CD4-positive, alpha-beta memory T cell (primary cell): ENCODE data around the gene PDE6A. TPM values are rescaled to one million over a fixed set of nuclear protein-coding genes. Genes with fewer than 3 reads are reported as not detected.

Source experiments
- CTCF ChIA-PET: fragments of 350-600 bp; sonication (Branson Sonifier 250); formaldehyde crosslinking; loops from one replicate; lab custom pipeline; 2021; ENCODE audit warnings: inconsistent platforms; ENCODE audit not compliant: partially characterized antibody; lab: Charles Lee
- POLR2A ChIA-PET: fragments of 350-600 bp; sonication (Branson Sonifier 250); formaldehyde crosslinking; loops from one replicate; lab custom pipeline; 2021; ENCODE audit not compliant: partially characterized antibody; lab: Charles Lee
- DNase-seq, 5 donors: peaks; one replicate each; pipeline versions ENCODE4 v3.0.0 to v3.0.0-alpha.2; 2020 to 2022; ENCODE audit warnings: mixed read lengths in 1 of 5
- H3K27ac ChIP-seq: one replicate; pipeline ENCODE4 v1.7.0; 2013; ENCODE audit warnings: low read depth, low read length
- H3K27me3 ChIP-seq: 2 replicates; pipeline ENCODE4 v1.7.0; 2013; ENCODE audit warnings: mild to moderate bottlenecking, low read length, moderate library complexity; ENCODE audit not compliant: insufficient read depth
- H3K36me3 ChIP-seq: 2 replicates; pipeline ENCODE4 v1.7.0; 2013; ENCODE audit warnings: mild to moderate bottlenecking, low read length, moderate library complexity; ENCODE audit not compliant: insufficient read depth
- H3K4me1 ChIP-seq: 2 replicates; pipeline ENCODE4 v1.7.0; 2013; ENCODE audit warnings: mild to moderate bottlenecking, low read length, moderate library complexity; ENCODE audit not compliant: insufficient read depth
- H3K4me3 ChIP-seq, 2 donors: one replicate each; pipeline ENCODE4 v1.7.0; 2013; ENCODE audit warnings: low read length in 2 of 2, mild to moderate bottlenecking in 1 of 2
- H3K9me3 ChIP-seq, 2 donors: one replicate each; pipeline ENCODE4 v1.7.0; 2013; ENCODE audit warnings: low read length in 2 of 2, control low read depth in 1 of 2; ENCODE audit not compliant: control insufficient read depth in 1 of 2
- H3K27ac Mint-ChIP-seq, 7 donors: one replicate each; pipeline ENCODE4 v1.8.0; 2020 to 2021; ENCODE audit warnings: mixed read lengths in 7 of 7, mild to moderate bottlenecking in 6 of 7, inconsistent platforms in 3 of 7, moderate library complexity in 3 of 7
- H3K27me3 Mint-ChIP-seq, 2 donors: one replicate each; pipeline ENCODE4 v1.8.0; 2020 to 2021; ENCODE audit warnings: mixed read lengths in 2 of 2
- H3K36me3 Mint-ChIP-seq, 2 donors: one replicate each; pipeline ENCODE4 v1.8.0; 2020 to 2021; ENCODE audit warnings: mixed read lengths in 2 of 2, inconsistent platforms in 1 of 2, mild to moderate bottlenecking in 1 of 2
- H3K4me1 Mint-ChIP-seq, 4 donors: one replicate each; pipeline ENCODE4 v1.8.0; 2020 to 2021; ENCODE audit warnings: mixed read lengths in 4 of 4, mild to moderate bottlenecking in 1 of 4
- H3K4me3 Mint-ChIP-seq, 8 donors: one replicate each; pipeline ENCODE4 v1.8.0; 2020 to 2021; ENCODE audit warnings: mixed read lengths in 8 of 8, mild to moderate bottlenecking in 7 of 8, moderate library complexity in 6 of 8, inconsistent platforms in 3 of 8
- H3K9me3 Mint-ChIP-seq, 8 donors: one replicate each; pipeline ENCODE4 v1.8.0; 2020 to 2021; ENCODE audit warnings: mixed read lengths in 8 of 8, mild to moderate bottlenecking in 5 of 8, inconsistent platforms in 3 of 8, moderate library complexity in 1 of 8
- intact Hi-C: fragments of 100-400 bp; cut with micrococcal nuclease; formaldehyde crosslinking; loops from one replicate; pipeline ENCODE4 v1.15.1; 2023
- polyA plus RNA-seq, 2 donors: library from polyadenylated mRNA; unstranded; fragments of 300-500 nt; fragmentation: Illumina TruSeq; gene quantifications; one replicate each; pipeline ENCODE4 v1.2.3, GENCODE V29; 2021
- total RNA-seq, 2 experiments: library from RNA; stranded (reverse); gene quantifications; one replicate each; pipeline ENCODE4 v1.2.3, GENCODE V29; 2021

The PDE6A gene
- not detected for total RNA-seq
- not detected for polyA plus RNA-seq

DNA sequence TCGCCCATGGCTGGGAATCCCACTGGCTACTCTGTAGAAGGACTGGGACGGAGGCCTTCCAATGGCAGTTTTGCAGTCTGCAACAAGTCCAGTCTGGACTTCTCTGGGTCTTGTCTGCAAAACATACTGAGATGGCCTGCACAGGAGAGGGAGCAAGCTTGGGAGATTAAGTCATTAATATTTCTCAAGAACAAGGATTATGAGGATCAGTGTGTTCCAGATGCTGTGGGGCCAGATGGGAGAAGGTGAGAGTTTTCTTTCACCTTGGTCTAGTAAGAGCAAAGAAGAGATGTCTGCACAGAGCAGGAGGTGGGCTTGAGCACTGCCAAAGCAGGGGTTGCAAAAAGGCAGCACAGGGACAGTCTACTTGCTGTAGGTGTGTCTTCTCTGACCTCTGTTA is at the start of gene PDE6A:
PDE6A (minus strand) TSS at position 128 of the 400 bp plus-strand sequence; CDS start at position 8, 120 bp downstream.
- Histone ChIP-seq H3K9me3 (no peaks in the 10 kb centered on the region), H3K27me3 (no peaks in the 10 kb centered on the region), H3K36me3 (no peaks in the 10 kb centered on the region), H3K4me3 (no peak within 1 kb of the TSS), H3K27ac (no peak within 1 kb of the TSS), H3K4me1 (no peaks in the 10 kb centered on the region)
- no peak within 1 kb of the TSS for H3K4me3 Mint-ChIP-seq
- POLR2A ChIA-PET = no interaction called here
- no peak within 1 kb of the TSS for H3K27ac Mint-ChIP-seq
- H3K9me3 Mint-ChIP-seq = no peaks in the 10 kb centered on the region
- H3K4me1 Mint-ChIP-seq = no peaks in the 10 kb centered on the region
- H3K27me3 Mint-ChIP-seq = peaks cover 0 to 6% of the 10 kb centered on the region in 2 donors
- CTCF ChIA-PET = no interaction called here
- no peaks in the 10 kb centered on the region for H3K36me3 Mint-ChIP-seq
- DNase-seq = no peak
- intact Hi-C loops = no loop called here

DNA sequence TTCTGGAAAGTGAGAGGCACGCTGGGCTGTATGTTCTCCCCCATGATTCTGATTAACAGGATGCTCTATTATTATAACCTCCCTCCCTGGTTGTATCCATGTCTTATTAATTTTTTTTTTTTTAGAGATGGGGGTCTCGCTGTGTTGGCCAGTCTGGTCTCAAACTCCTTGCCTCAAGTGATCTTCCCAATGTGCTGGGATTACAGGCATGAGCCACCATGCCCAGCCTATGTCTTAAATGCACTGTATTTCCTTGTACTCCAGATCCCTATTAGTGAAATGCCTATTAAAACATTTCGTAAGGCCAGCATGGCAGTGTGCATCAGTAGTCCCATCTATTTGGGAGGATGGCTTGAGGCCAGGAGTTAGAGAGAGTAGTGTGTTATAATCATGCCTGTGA is 48.9 kb upstream of the PDE6A start:
- peak overlapping the region in 1 of 7 donors; percentile 5 for H3K27ac Mint-ChIP-seq

DNA sequence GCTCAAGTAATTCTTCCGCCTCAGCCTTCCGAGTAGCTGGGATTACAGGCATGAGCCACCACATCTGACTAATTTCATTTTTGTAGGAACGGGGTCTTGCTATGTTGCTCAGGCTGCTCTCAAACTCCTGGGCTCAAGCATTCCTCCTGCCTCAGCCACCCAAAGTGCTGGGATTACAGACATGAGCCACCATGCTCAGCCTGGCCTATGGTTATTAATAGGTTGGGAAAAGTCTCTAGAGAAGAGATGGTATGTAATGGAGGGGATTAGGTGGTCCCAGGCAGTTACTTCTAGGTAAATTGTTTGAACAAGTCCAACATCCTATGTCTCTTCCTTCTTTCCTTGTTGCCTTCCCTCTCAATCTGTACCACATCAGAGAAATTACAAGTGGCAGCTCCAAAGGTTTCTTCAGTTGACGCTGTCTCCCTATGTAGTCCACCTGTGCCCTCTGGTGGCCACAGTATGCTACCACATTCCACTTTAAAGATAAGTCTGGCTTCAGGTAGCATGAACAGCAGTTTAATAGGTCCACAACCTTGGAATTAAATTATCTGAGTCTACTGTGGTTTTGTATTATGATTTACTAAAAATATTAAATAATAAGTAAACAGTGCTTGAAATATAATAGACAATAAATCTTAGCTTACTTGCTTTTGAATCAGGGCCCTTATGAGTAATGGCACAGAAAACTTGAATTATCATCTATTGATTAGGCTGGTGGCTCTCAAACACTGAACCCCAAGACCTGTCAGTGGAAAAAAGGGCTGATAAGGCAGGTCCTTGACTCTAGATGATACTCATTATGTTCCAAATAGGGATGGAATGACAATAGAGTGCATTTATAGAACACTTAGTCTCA is 46.2 kb upstream of the PDE6A start:
- peaks cover 5 to 6% of the 10 kb centered on the region in 2 donors for H3K36me3 Mint-ChIP-seq
- CTCF ChIA-PET = interaction anchor here (0.7 to 6.1 kb wide), 32 partner anchors 9 to 623 kb away, joined by 3 to 167 read pairs (median 4); partner anchors contain the start of genes HMGXB3, SLC26A2 and TIGD6
- H3K4me3 Mint-ChIP-seq = no peak overlapping the region
- H3K36me3 ChIP-seq = no peaks in the 10 kb centered on the region
- intact Hi-C loops = loop anchor here (1.0 to 2.0 kb wide), 5 partner anchors 11 to 354 kb away; no protein-coding TSS in a partner anchor
- no peak overlapping the region for H3K27ac Mint-ChIP-seq
- DNase-seq = peak; percentile 56 to 65 (median 60)
- H3K4me1 Mint-ChIP-seq = peaks cover 0 to 2% (median under 1%) of the 10 kb centered on the region in 4 donors
- H3K27ac ChIP-seq = no peak overlapping the region
- H3K9me3 Mint-ChIP-seq = no peaks in the 10 kb centered on the region
- H3K4me3 ChIP-seq = no peak overlapping the region
- POLR2A ChIA-PET = interaction anchor here (1.4 to 2.3 kb wide), 2 partner anchors 9 to 156 kb away, joined by 10 to 13 read pairs; partner anchors contain the start of genes HMGXB3 and TIGD6
- H3K9me3 ChIP-seq = no peaks in the 10 kb centered on the region
- H3K27me3 ChIP-seq = no peaks in the 10 kb centered on the region
- no peaks in the 10 kb centered on the region for H3K27me3 Mint-ChIP-seq
- no peaks in the 10 kb centered on the region for H3K4me1 ChIP-seq

More for the DNA sequence above, 48.9 kb upstream of the PDE6A start:
- no peaks in the 10 kb centered on the region for H3K27me3 Mint-ChIP-seq
- no peak overlapping the region for H3K4me3 Mint-ChIP-seq
- H3K27me3 ChIP-seq = no peaks in the 10 kb centered on the region
- H3K4me1 ChIP-seq = no peaks in the 10 kb centered on the region
- H3K4me3 ChIP-seq = no peak overlapping the region
- DNase-seq = no peak
- ChIA-PET POLR2A (no interaction called here), CTCF (interaction anchor here (0.8 to 6.1 kb wide), 10 partner anchors 9 to 357 kb away, joined by 3 to 167 read pairs (median 4); partner anchors contain the start of gene SLC26A2)
- peaks cover 10 to 12% of the 10 kb centered on the region in 2 donors for H3K36me3 Mint-ChIP-seq
- no peaks in the 10 kb centered on the region for H3K9me3 ChIP-seq
- H3K4me1 Mint-ChIP-seq = peaks cover 0 to 2% (median under 1%) of the 10 kb centered on the region in 4 donors
- intact Hi-C loops = no loop called here
- H3K27ac ChIP-seq = no peak overlapping the region
- H3K36me3 ChIP-seq = no peaks in the 10 kb centered on the region
- H3K9me3 Mint-ChIP-seq = no peaks in the 10 kb centered on the region

- Histone ChIP-seq H3K36me3 (no peaks in the 10 kb centered on the region), H3K4me1 (no peaks in the 10 kb centered on the region), H3K4me3 (no peak overlapping the region), H3K27me3 (no peaks in the 10 kb centered on the region), H3K9me3 (no peaks in the 10 kb centered on the region), H3K27ac (no peak overlapping the region)
- H3K27ac Mint-ChIP-seq = no peak overlapping the region
- no peak overlapping the region for H3K4me3 Mint-ChIP-seq
- ChIA-PET CTCF (interaction anchor here (4.7 kb wide), 1 partner anchor 154 kb away, joined by 21 read pairs; no protein-coding TSS in a partner anchor), POLR2A (no interaction called here)
- H3K36me3 Mint-ChIP-seq = peaks cover 4% of the 10 kb centered on the region in 2 donors
- intact Hi-C loops = no loop called here
- peaks cover 0 to 2% (median under 1%) of the 10 kb centered on the region in 4 donors for H3K4me1 Mint-ChIP-seq
- no peak for DNase-seq
- no peaks in the 10 kb centered on the region for H3K27me3 Mint-ChIP-seq
- no peaks in the 10 kb centered on the region for H3K9me3 Mint-ChIP-seq
These were observed 43.5 kb upstream of the PDE6A start for GRCh38 chr5:149988126-149988525.

- CTCF ChIA-PET = interaction anchor here (0.9 to 4.3 kb wide), 6 partner anchors 9 to 345 kb away, joined by 3 to 20 read pairs (median 4); no protein-coding TSS in a partner anchor
- peaks cover 39 to 40% of the 10 kb centered on the region in 2 donors for H3K36me3 Mint-ChIP-seq
- no peaks in the 10 kb centered on the region for H3K9me3 Mint-ChIP-seq
- no peaks in the 10 kb centered on the region for H3K27me3 Mint-ChIP-seq
- H3K4me1 Mint-ChIP-seq = peaks cover 0 to 1% (median 0%) of the 10 kb centered on the region in 4 donors
- no peak for DNase-seq
- H3K27ac Mint-ChIP-seq = no peak overlapping the region
- H3K4me3 ChIP-seq = no peak overlapping the region
- H3K27ac ChIP-seq = no peak overlapping the region
- H3K9me3 ChIP-seq = no peaks in the 10 kb centered on the region
- H3K4me1 ChIP-seq = no peaks in the 10 kb centered on the region
- H3K4me3 Mint-ChIP-seq = no peak overlapping the region
- no peaks in the 10 kb centered on the region for H3K27me3 ChIP-seq
- H3K36me3 ChIP-seq = peaks cover 22% of the 10 kb centered on the region
- intact Hi-C loops = no loop called here
- POLR2A ChIA-PET = no interaction called here
These were observed 37.9 kb upstream of the PDE6A start for GRCh38 chr5:149982505-149982904.

- POLR2A ChIA-PET = no interaction called here
- H3K4me1 ChIP-seq = no peaks in the 10 kb centered on the region
- peaks cover 41 to 43% of the 10 kb centered on the region in 2 donors for H3K36me3 Mint-ChIP-seq
- DNase-seq = no peak
- peaks cover 0 to 1% (median 0%) of the 10 kb centered on the region in 4 donors for H3K4me1 Mint-ChIP-seq
- H3K27me3 Mint-ChIP-seq = no peaks in the 10 kb centered on the region
- CTCF ChIA-PET = interaction anchor here (1.1 to 4.3 kb wide), 4 partner anchors 10 to 147 kb away, joined by 4 to 20 read pairs (median 4); no protein-coding TSS in a partner anchor
- no peaks in the 10 kb centered on the region for H3K9me3 Mint-ChIP-seq
- intact Hi-C loops = no loop called here
- peaks cover 25% of the 10 kb centered on the region for H3K36me3 ChIP-seq
- H3K27ac Mint-ChIP-seq = no peak overlapping the region
- H3K27me3 ChIP-seq = no peaks in the 10 kb centered on the region
- H3K4me3 Mint-ChIP-seq = no peak overlapping the region
- no peaks in the 10 kb centered on the region for H3K9me3 ChIP-seq
- no peak overlapping the region for H3K27ac ChIP-seq
- no peak overlapping the region for H3K4me3 ChIP-seq
These were observed 36.6 kb upstream of the PDE6A start for GRCh38 chr5:149981206-149981605.

GRCh38 chr5:149979896-149980295 is 35.3 kb upstream of the PDE6A start:
- ChIA-PET CTCF (interaction anchor here (1.1 to 4.3 kb wide), 3 partner anchors 9 to 18 kb away, joined by 4 to 20 read pairs (median 4); no protein-coding TSS in a partner anchor), POLR2A (no interaction called here)

More at GRCh38 chr5:149979896-149980295, 35.3 kb upstream of the PDE6A start:
- no peak overlapping the region for H3K27ac ChIP-seq
- H3K9me3 ChIP-seq = no peaks in the 10 kb centered on the region
- peaks cover 41 to 43% of the 10 kb centered on the region in 2 donors for H3K36me3 Mint-ChIP-seq
- no peak overlapping the region for H3K4me3 Mint-ChIP-seq
- H3K4me1 Mint-ChIP-seq = peaks cover 0 to 4% (median under 1%) of the 10 kb centered on the region in 4 donors
- H3K27ac Mint-ChIP-seq = no peak overlapping the region
- H3K36me3 ChIP-seq = peaks cover 25% of the 10 kb centered on the region
- no peak overlapping the region for H3K4me3 ChIP-seq
- intact Hi-C loops = no loop called here
- no peaks in the 10 kb centered on the region for H3K27me3 ChIP-seq
- H3K4me1 ChIP-seq = no peaks in the 10 kb centered on the region
- no peaks in the 10 kb centered on the region for H3K9me3 Mint-ChIP-seq
- DNase-seq = no peak
- no peaks in the 10 kb centered on the region for H3K27me3 Mint-ChIP-seq
